H1 (cell line): Measurements from ENCODE around the gene TMEM39B. TPM values are rescaled to one million over a fixed set of nuclear protein-coding genes. Genes with fewer than 3 reads are reported as not detected.

ENCODE experiments used
- CTCF ChIA-PET: fragments of 300-600 bp; sonication (Branson Sonifier 250); formaldehyde crosslinking; loops from one replicate; lab custom pipeline; 2021; ENCODE audit not compliant: partially characterized antibody; lab: Charles Lee
- POLR2A ChIA-PET: fragments of 300-600 bp; sonication (Branson Sonifier 250); formaldehyde crosslinking; loops from one replicate; lab custom pipeline; 2021; ENCODE audit warnings: inconsistent platforms; ENCODE audit not compliant: partially characterized antibody; lab: Charles Lee
- DNase-seq, 2 experiments: peaks; one replicate each; pipeline versions ENCODE4 v3.0.0 to v3.0.0-alpha.2; 2010 to 2022; ENCODE audit warnings: low spot score in 2 of 2, low read depth in 1 of 2, mixed read lengths in 1 of 2
- FAIRE-seq: peaks from 2 replicates; lab custom pipeline; 2011; peaks lifted over from hg19 to GRCh38; lab: Jason Lieb, UNC
- H2AFZ ChIP-seq: 2 replicates; pipeline ENCODE4 v1.8.1; 2012; ENCODE audit warnings: low read length, inconsistent platforms
- H2AK5ac ChIP-seq: 2 replicates; pipeline ENCODE4 v1.6.1; 2013; ENCODE audit warnings: low read depth, low read length
- H2BK120ac ChIP-seq: replicated peaks from 2 replicates; pipeline ENCODE3; 2013; ENCODE audit warnings: low read depth, low read length, inconsistent platforms
- H2BK12ac ChIP-seq: 2 replicates; pipeline ENCODE4 v1.6.1; 2013; ENCODE audit warnings: low read depth, low read length
- H2BK15ac ChIP-seq: 2 replicates; pipeline ENCODE4 v1.6.1; 2013; ENCODE audit warnings: low read length
- H2BK20ac ChIP-seq: 2 replicates; pipeline ENCODE4 v1.6.1; 2013; ENCODE audit warnings: low read length
- H2BK5ac ChIP-seq: 2 replicates; pipeline ENCODE4 v1.6.1; 2013; ENCODE audit warnings: low read depth, low read length
- H3K14ac ChIP-seq: 2 replicates; pipeline ENCODE4 v1.6.1; 2013; ENCODE audit warnings: inconsistent platforms; ENCODE audit not compliant: insufficient read length
- H3K18ac ChIP-seq: 2 replicates; pipeline ENCODE4 v1.6.1; 2013; ENCODE audit warnings: low read length; ENCODE audit errors: extremely low read depth
- H3K23ac ChIP-seq: 2 replicates; pipeline ENCODE4 v1.6.1; 2013; ENCODE audit warnings: inconsistent platforms; ENCODE audit not compliant: insufficient read length
- H3K23me2 ChIP-seq: 2 replicates; pipeline ENCODE4 v1.6.1; 2013; ENCODE audit warnings: low read depth, low read length
- H3K27ac ChIP-seq: 2 replicates; pipeline ENCODE4 v1.6.1; 2011; ENCODE audit warnings: low read depth, low read length, inconsistent platforms
- H3K27me3 ChIP-seq, 4 experiments: replicated peaks in 1 of 4; 1 replicate in 1 of 4; 2 replicates in 3 of 4; pipeline versions ENCODE4 v1.6.1 to v1.8.1; 2011 to 2013; ENCODE audit warnings: low read length in 3 of 4, mild to moderate bottlenecking in 3 of 4, inconsistent platforms in 2 of 4, mixed read lengths in 2 of 4, moderate library complexity in 1 of 4; ENCODE audit not compliant: control insufficient read depth in 3 of 4, insufficient read depth in 3 of 4; ENCODE audit errors: extremely low read depth in 1 of 4
- H3K36me3 ChIP-seq, 4 experiments: 2 replicates each; pipeline versions ENCODE4 v1.6.1 to v1.8.1; 2011 to 2013; ENCODE audit warnings: mild to moderate bottlenecking in 4 of 4, low read length in 3 of 4, moderate library complexity in 2 of 4, control low read depth in 1 of 4, inconsistent platforms in 1 of 4; ENCODE audit not compliant: insufficient read depth in 4 of 4, control insufficient read depth in 2 of 4
- H3K4ac ChIP-seq: replicated peaks from 2 replicates; pipeline ENCODE3; 2013; ENCODE audit warnings: low read length, low read depth, mixed read lengths, inconsistent platforms; ENCODE audit not compliant: insufficient read length
- H3K4me1 ChIP-seq, 4 experiments: replicated peaks in 1 of 4; 1 replicate in 1 of 4; 2 replicates in 3 of 4; pipeline versions ENCODE4 v1.6.1 to v1.8.1; 2011 to 2013; ENCODE audit warnings: low read length in 3 of 4, inconsistent platforms in 2 of 4, mixed read lengths in 1 of 4; ENCODE audit not compliant: insufficient read depth in 4 of 4, control insufficient read depth in 3 of 4
- H3K4me2 ChIP-seq, 2 experiments: 2 replicates each; pipeline versions ENCODE4 v1.6.1 to v1.8.1; 2011 to 2013; ENCODE audit warnings: low read depth in 2 of 2, low read length in 2 of 2, control low read depth in 1 of 2, inconsistent platforms in 1 of 2, mild to moderate bottlenecking in 1 of 2; ENCODE audit not compliant: insufficient read depth in 1 of 2
- H3K4me3 ChIP-seq, 4 experiments: fragments of 200-600, 300-600 bp in 1 of 4; sonication (generic), shearing (Covaris generic), sonication (Bioruptor Twin) in 1 of 4; 2 replicates each; pipeline versions ENCODE4 v1.5.1 to v1.8.1; 2011 to 2016; ENCODE audit warnings: low read length in 4 of 4, low read depth in 3 of 4, control low read depth in 2 of 4, inconsistent platforms in 2 of 4, mild to moderate bottlenecking in 2 of 4, mixed read lengths in 1 of 4, moderate library complexity in 1 of 4; ENCODE audit not compliant: insufficient read depth in 2 of 4; ENCODE audit errors: extremely low read depth in 1 of 4
- H3K56ac ChIP-seq: replicated peaks from 2 replicates; pipeline ENCODE3; 2013; ENCODE audit warnings: low read depth, mild to moderate bottlenecking, mixed read lengths, low read length, inconsistent platforms; ENCODE audit not compliant: insufficient read length
- H3K79me1 ChIP-seq: 2 replicates; pipeline ENCODE4 v1.6.1; 2013; ENCODE audit warnings: low read depth, low read length, control low read depth
- H3K79me2 ChIP-seq, 2 experiments: 2 replicates each; pipeline versions ENCODE4 v1.6.1 to v1.8.1; 2012 to 2013; ENCODE audit warnings: low read length in 2 of 2, mild to moderate bottlenecking in 2 of 2, inconsistent platforms in 1 of 2; ENCODE audit not compliant: insufficient read depth in 2 of 2, control insufficient read depth in 1 of 2
- H3K9ac ChIP-seq, 4 experiments: replicated peaks in 1 of 4; 1 replicate in 1 of 4; 2 replicates in 3 of 4; pipeline versions ENCODE4 v1.6.1 to v1.8.1; 2011 to 2013; ENCODE audit warnings: low read depth in 3 of 4, low read length in 3 of 4, control low read depth in 2 of 4, mild to moderate bottlenecking in 2 of 4, moderate library complexity in 2 of 4, inconsistent platforms in 1 of 4; ENCODE audit errors: extremely low read depth in 1 of 4
- H3K9me3 ChIP-seq, 2 experiments: 2 replicates each; pipeline versions ENCODE4 v1.6.1 to v1.8.1; 2012 to 2013; ENCODE audit warnings: mild to moderate bottlenecking in 2 of 2, moderate library complexity in 2 of 2, control low read depth in 1 of 2, inconsistent platforms in 1 of 2, low read depth in 1 of 2, low read length in 1 of 2, mixed read lengths in 1 of 2; ENCODE audit not compliant: insufficient read depth in 2 of 2
- H4K20me1 ChIP-seq, 2 experiments: replicated peaks in 1 of 2; 2 replicates each; pipeline versions ENCODE3 to v1.8.1; 2011 to 2013; ENCODE audit warnings: inconsistent platforms in 2 of 2, low read length in 2 of 2, mild to moderate bottlenecking in 1 of 2; ENCODE audit not compliant: insufficient read depth in 2 of 2, control insufficient read depth in 1 of 2
- H4K5ac ChIP-seq: 2 replicates; pipeline ENCODE4 v1.6.1; 2013; ENCODE audit warnings: low read length, low read depth, mixed read lengths, inconsistent platforms; ENCODE audit not compliant: insufficient read length
- H4K8ac ChIP-seq: 2 replicates; pipeline ENCODE4 v1.8.0; 2013; ENCODE audit warnings: mild to moderate bottlenecking, moderate library complexity, low read length, inconsistent platforms; ENCODE audit not compliant: insufficient read depth; ENCODE audit errors: extremely low read depth
- H4K91ac ChIP-seq: replicated peaks from 2 replicates; pipeline ENCODE3; 2013; ENCODE audit warnings: low read length, mixed read lengths, inconsistent platforms; ENCODE audit not compliant: insufficient read length
- ASH2L ChIP-seq: fragments of 200-600, 300-600 bp; sonication (generic); IDR thresholded peaks from one replicate; pipeline ENCODE4 v1.7.1; 2017; ENCODE audit warnings: low read length
- BRCA1 ChIP-seq: IDR thresholded peaks from 2 replicates; pipeline ENCODE4 v1.6.1; 2012; ENCODE audit warnings: low read depth, low read length, improper control_type of control experiment
- CEBPB ChIP-seq: IDR thresholded peaks from 2 replicates; pipeline ENCODE4 v1.6.1; 2012; ENCODE audit warnings: low read depth, low read length
- CTCF ChIP-seq, 3 experiments: IDR thresholded peaks; 1 replicate in 2 of 3; 2 replicates in 1 of 3; pipeline versions ENCODE4 v1.5.1 to v1.6.1; 2011; ENCODE audit warnings: low read length in 3 of 3, mild to moderate bottlenecking in 3 of 3, inconsistent platforms in 2 of 3, low read depth in 1 of 3, moderate library complexity in 1 of 3; ENCODE audit not compliant: insufficient read depth in 1 of 3; ENCODE audit errors: control extremely low read depth in 1 of 3
- RBBP5 ChIP-seq: IDR thresholded peaks from 2 replicates; pipeline ENCODE4 v1.7.1; 2012; ENCODE audit warnings: low read depth, mild to moderate bottlenecking, inconsistent platforms, low read length, moderate library complexity, borderline replicate concordance
- RFX5 ChIP-seq: IDR thresholded peaks from 2 replicates; pipeline ENCODE4 v1.6.1; 2011; ENCODE audit warnings: low read depth, low read length, improper control_type of control experiment, borderline replicate concordance
- SIX5 ChIP-seq: IDR thresholded peaks from 2 replicates; pipeline ENCODE4 v1.6.1; 2011; ENCODE audit warnings: mild to moderate bottlenecking, low read depth, low read length
- TAF7 ChIP-seq: optimal IDR thresholded peaks from 2 replicates; pipeline ENCODE3; 2011; ENCODE audit warnings: low read depth, mild to moderate bottlenecking, inconsistent platforms, low read length, moderate library complexity, borderline replicate concordance
- WGBS, 2 experiments: shearing (Covaris generic) in 1 of 2; methylation state at CpG; one replicate each; pipeline versions ENCODE4 v1.1.6 to v1.1.7; 2013 to 2015; ENCODE audit warnings: low lambda C conversion rate in 2 of 2, mixed read lengths in 2 of 2, inconsistent platforms in 1 of 2, low coverage in 1 of 2, missing lambda C conversion rate in 1 of 2; ENCODE audit not compliant: insufficient replicate concordance in 2 of 2, insufficient coverage in 1 of 2, insufficient read length in 1 of 2; ENCODE audit errors: extremely low coverage in 1 of 2, missing lambda C conversion rate in 1 of 2; 5-methylcytosine and 5-hydroxymethylcytosine counted together
- polyA plus RNA-seq, 7 experiments: library from polyadenylated mRNA; depleted of rRNA in 3 of 7; stranded (reverse) in 5 of 7; unstranded in 2 of 7; fragments of >200 nt in 5 of 7; fragments of 200-250 nt in 2 of 7; gene quantifications; 1 replicate in 5 of 7; 2 replicates in 1 of 7; 4 replicates in 1 of 7; pipeline versions ENCODE4 v1.2.1 to v1.2.3, GENCODE V29; 2011 to 2013; ENCODE audit warnings: missing spikeins in 2 of 7, mixed read lengths in 2 of 7
- total RNA-seq: library from RNA; stranded (reverse); fragmentation: NEBNext Ultra II Directional; extraction: Animal tissue kit (Norgen Biotek cat#: 25700); gene quantifications from 2 replicates; pipeline ENCODE4 v1.2.1, GENCODE V29; 2021

TMEM39B gene
- total and polyA plus RNA-seq, 2 of the 8 experiments (the other 6 are each of a cell fraction or from before 2014, with no cell fraction given), result 25.3 to 32.7 TPM

GRCh38 chr1:32107742-32108661 lies 35.3 kb downstream of the TMEM39B start, which contains the start of gene KPNA6:
Gene KPNA6, plus strand, starts transcription at chr1:32108056. Its CDS starts 75 bp downstream, at chr1:32108131.
- 3% methylated on average over 45 of the region's 45 CpGs; no CpG with 5 or more reads in 1 of the 2 experiments for WGBS, 2 experiments
- no peak within 1 kb of the TSS for H2AFZ ChIP-seq
- ChIA-PET POLR2A (interaction anchor here (0.5 to 3.4 kb wide), 26 partner anchors 8 to 543 kb away, joined by 3 to 32 read pairs (median 4); partner anchors contain the start of genes HDAC1, IQCC, KHDRBS1 and MARCKSL1), CTCF (interaction anchor here (0.6 to 4.9 kb wide), 20 partner anchors 10 to 293 kb away, joined by 3 to 28 read pairs (median 4); partner anchors contain the start of gene TMEM39B)
- peaks cover 5 to 7% of the 10 kb centered on the region in 2 experiments for H4K20me1 ChIP-seq
- no peak within 1 kb of the TSS for H3K23ac ChIP-seq
- DNase-seq, result peak; percentile 77 to 94
- no peaks in the 10 kb centered on the region for H3K27me3 ChIP-seq
- peak within 1 kb of the TSS; percentile 89 for H3K27ac ChIP-seq
- peak within 1 kb of the TSS; percentile 64; the same call in 1 of the 2 replicates for H2BK12ac ChIP-seq
- peaks cover 2% of the 10 kb centered on the region for H3K79me1 ChIP-seq
- no peak within 1 kb of the TSS for H2AK5ac ChIP-seq
- H3K18ac ChIP-seq, result peak within 1 kb of the TSS; percentile 65
- H4K8ac ChIP-seq, result peak within 1 kb of the TSS; percentile 96; the same call in 1 of the 2 replicates
- H3K9ac ChIP-seq, result peak within 1 kb of the TSS; percentile 62 to 95 (median 90)
- no peak for FAIRE-seq
- peak within 1 kb of the TSS; percentile 83 to 87 for H3K4me2 ChIP-seq
- peaks cover 0 to 1% (median 0%) of the 10 kb centered on the region in 4 experiments; a peak in 1 of 7 replicates for H3K4me1 ChIP-seq
- no peaks in the 10 kb centered on the region; a peak in 1 of 8 replicates for H3K36me3 ChIP-seq
- H3K4me3 ChIP-seq, result peak within 1 kb of the TSS; percentile 89 to 100 (median 97)
- no peaks in the 10 kb centered on the region for H3K23me2 ChIP-seq
- H4K5ac ChIP-seq, result peak within 1 kb of the TSS; percentile 94
- no peaks in the 10 kb centered on the region for H3K9me3 ChIP-seq
- peak within 1 kb of the TSS; percentile 83 for H3K56ac ChIP-seq
- H3K4ac ChIP-seq, result no peak within 1 kb of the TSS
- H2BK120ac ChIP-seq, result no peak within 1 kb of the TSS
- H2BK5ac ChIP-seq, result peak within 1 kb of the TSS; percentile 90
- H2BK20ac ChIP-seq, result no peak within 1 kb of the TSS
- peaks cover 15 to 47% of the 10 kb centered on the region in 2 experiments for H3K79me2 ChIP-seq
- H2BK15ac ChIP-seq, result 0 out of 2 replicates have a peak within 1 kb of the TSS, but pooled peaks have one; percentile 23
- H4K91ac ChIP-seq, result peak within 1 kb of the TSS; percentile 85
- no peak within 1 kb of the TSS for H3K14ac ChIP-seq
- TF ChIP-seq CEBPB (peak; percentile 53; the same call in 1 of the 2 replicates), CTCF (IDR thresholded peaks at IDR 0.05; ENCODE audit: control extremely low read depth in 1 of 3, insufficient read depth in 1 of 3, low read depth in 1 of 3, low read length in 3 of 3) (0 out of 4 replicates have a peak, but pooled peaks of 1 of the 3 experiments have one; percentile 3), SIX5 (no peak), BRCA1 (no peak), TAF7 (peak; percentile 73), ASH2L (peak; percentile 87), RBBP5 (peak; percentile 95), RFX5 (no peak)
